Forelimb muscle (tissue), 1 donor: ENCODE data around the gene ZNF560. TPM values are rescaled to one million over a fixed set of nuclear protein-coding genes. Genes with fewer than 3 reads are reported as not detected.
A peak's percentile ranks its signal among the peaks of the same experiment; 100 is the strongest.
"Not testable (repeated sequence)": the region's sequence is repeated elsewhere in the genome, so short reads cannot be mapped to it uniquely, and the experiment has no call there.

Experiments used
- DNase-seq: peaks from one replicate; pipeline ENCODE4 v3.0.0-alpha.2; 2013; ENCODE audit warnings: low read depth
- polyA plus RNA-seq: library from polyadenylated mRNA; unstranded; fragments of 120-200 nt; gene quantifications from one replicate; pipeline ENCODE4 v1.2.1, GENCODE V29; 2013; ENCODE audit not compliant: insufficient read length

ZNF560 gene
- 0.09 TPM for polyA plus RNA-seq

DNA sequence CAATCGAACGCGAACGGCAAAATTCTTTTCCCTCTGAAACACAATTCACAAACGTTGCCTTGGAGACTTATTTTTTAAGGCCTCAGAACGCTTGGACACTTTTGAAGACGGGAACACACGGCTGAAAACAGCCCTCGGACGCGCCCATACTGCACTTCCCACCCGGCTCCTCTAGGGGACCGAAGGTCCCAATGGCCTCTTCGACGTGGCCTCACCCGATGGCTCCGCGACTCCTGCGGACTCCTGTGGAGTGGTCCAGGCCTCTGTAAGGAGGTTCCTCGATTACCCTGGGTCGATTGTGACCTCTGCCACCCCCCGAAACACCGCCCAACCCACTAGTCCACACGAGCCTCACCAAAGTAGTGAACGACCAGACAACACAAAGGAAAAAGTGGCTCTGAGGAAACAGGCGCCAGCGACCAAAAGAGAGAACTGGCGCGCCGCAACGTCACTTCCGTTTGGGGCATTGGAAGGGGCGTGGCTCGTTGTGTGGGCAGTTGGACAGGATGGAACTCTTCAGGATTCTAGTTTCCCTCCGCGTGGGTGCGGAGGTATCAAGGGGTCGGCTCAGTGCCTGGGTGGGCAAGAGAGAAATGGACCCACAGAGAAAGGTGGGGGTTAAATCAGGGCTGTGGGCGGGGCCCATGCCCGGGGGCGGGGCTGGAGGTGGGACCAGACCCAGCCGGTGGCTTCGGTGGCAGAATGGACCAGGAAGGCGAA lies at the start of gene ZNF560:
ZNF560 (minus strand) TSS at position 434 of the 720 bp plus-strand sequence. CDS start 23,303 bp downstream, outside the sequence.
- DNase-seq: no peak

DNA sequence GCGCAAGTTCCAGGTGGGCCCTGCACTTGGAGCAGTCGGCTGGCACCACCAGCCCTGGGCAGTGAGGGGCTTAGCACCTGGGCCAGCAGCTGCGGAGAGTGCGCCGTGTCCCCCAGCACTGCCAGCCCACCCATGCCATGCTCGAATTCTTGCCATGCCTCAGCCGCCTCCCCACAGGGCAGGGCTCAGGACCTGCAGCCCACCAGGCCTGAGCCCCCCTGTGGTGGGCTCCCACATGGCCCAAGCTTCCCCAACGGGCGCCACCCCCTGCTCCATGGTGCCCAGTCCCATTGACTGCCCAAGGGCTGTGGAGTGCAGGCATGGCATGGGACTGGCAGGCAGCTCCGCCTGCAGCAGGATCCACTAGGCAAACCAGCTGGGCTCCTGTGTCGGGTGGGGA lies 49.5 kb upstream of the ZNF560 start:
- DNase-seq: no peak

DNA sequence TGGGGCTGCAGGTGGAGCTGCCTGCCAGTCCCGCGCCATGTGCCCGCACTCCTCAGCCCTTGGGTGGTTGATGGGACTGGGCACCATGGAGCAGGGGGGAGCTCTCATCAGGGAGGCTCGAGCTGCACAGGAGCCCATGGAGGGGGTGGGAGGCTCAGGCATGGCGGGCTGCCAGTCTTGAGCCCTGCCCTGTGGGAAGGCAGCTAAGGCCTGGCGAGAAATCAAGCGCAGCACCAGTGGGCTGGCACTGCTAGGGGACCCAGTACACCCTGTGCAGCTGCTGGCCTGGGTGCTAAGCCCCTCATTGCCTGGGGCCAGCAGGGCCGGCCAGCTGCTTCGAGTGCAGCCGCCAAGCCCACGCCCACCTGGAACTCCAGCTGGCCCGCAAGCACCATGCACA lies 42.9 kb upstream of the ZNF560 start:
- not testable (repeated sequence) for DNase-seq

DNA sequence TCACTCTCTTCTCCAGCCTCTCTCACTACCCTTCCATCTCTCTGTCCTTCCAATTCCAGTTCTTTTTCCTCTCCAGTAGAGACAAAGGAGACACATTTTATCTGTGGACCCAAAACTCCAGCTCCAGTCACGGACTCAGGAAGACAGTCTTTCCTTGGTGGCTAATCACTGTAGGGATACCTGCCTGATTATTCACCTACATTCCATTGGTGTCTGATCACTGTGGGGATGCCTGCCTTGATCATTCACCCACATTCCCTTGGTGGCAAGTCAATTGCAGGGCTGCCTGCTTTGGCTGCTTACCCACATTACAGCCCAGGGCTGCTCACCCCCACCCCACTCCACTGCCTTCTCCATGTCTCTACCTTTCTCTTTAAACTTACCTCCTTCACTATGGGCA lies 41.5 kb upstream of the ZNF560 start:
- not testable (repeated sequence) for DNase-seq

DNA sequence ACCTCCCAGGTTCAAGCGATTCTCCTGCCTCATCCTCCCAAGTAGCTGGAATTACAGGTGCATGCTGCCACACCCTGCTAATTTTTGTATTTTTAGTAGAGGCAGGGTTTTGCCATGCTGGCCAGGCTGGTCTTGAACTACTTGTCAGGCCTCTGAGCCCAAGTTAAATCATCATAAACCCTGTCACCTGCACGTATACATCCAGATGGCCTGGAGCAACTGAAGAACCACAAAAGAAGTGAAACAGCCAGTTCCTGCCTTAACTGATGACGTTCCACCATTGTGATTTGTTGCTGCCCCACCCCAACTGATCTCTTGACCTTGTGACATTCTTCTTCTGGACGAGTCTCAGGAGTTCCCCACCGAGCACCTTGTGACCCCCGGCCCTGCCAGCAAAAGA lies 40.8 kb upstream of the ZNF560 start:
- DNase-seq: not testable (repeated sequence)

DNA sequence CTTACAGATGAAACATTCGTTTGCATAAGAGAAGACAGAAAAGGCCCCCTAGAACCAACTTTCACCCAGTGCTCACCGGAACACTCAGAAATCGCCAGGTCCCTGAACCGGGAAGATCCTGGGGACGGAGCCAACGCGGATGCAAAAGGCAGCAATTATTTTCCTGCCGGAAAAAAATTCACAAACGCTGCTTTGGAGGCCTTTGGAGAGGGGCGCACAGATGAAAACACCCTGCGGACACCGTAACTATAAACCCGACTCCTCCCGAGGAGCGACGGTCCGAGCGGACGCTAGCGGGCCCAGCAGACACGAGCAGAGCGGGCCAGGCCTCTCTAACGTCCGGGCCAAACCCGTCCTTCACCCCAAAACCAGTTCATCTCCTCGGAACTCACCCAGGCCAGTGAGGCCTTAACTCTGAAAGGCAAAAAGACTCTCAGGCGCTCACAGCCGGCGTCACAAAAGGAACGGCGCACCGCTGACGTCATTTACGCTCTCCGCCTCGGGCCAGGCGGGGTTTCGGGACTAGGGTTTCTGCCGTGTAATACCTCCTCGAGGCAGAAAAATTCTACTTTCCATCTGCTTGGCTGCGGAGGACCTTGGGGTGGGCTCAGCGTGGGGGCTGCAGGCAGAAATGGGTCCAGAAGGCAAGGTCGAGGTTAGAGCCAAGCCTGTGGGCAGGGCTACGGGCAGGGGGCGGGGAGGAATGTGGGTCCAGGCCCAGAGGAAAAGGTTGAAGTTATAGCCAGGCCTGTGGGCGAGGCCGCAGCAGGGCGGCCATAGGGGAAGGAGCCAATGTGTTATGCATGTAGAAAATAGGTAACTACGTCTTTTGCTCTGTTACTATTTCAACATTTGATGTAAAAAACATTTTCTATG lies 40.0 kb upstream of the ZNF560 start, which contains the start of gene ZNF426:
ZNF426 (minus strand) TSS at position 463 of the 876 bp plus-strand sequence. CDS start 2,413 bp downstream, outside the sequence.
- peak; percentile 80 for DNase-seq

DNA sequence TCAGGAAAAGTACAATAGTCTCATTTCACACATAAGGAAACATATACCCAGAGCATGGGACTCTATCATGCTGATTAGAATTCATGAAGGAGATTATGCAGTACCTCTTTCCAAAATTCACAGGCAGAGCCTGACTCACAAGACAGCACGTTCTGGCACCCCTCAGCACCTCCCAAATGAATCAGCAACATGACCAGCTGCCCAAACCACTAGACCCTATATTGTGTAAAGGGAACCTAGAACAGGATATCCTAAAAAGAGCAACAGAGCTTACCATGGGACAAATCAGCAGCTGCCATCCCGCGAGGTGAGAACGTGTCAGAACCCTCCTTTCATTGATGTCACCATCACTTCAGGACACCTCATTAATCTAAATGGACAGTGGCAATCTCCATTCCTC lies 37.5 kb upstream of the ZNF560 start:
- no peak for DNase-seq

DNA sequence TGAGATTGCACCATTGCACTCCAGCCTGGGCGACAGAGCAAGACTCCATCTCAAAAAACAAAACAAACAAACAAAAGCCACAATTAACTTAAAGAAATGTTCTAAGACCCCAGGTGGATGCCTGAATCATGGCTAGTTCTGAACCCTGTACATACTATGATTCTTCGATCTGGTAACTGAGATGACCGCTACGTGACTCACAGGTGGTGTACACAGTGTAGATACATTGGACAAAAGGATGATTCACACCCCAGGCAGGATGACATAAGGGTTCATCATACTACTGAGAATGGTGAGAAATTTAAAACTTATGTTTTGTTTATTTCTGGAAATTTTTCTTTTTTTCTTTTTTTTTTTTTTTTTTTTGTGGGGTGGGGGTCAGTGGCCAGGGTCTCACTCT lies 33.5 kb upstream of the ZNF560 start:
- DNase-seq: no peak

DNA sequence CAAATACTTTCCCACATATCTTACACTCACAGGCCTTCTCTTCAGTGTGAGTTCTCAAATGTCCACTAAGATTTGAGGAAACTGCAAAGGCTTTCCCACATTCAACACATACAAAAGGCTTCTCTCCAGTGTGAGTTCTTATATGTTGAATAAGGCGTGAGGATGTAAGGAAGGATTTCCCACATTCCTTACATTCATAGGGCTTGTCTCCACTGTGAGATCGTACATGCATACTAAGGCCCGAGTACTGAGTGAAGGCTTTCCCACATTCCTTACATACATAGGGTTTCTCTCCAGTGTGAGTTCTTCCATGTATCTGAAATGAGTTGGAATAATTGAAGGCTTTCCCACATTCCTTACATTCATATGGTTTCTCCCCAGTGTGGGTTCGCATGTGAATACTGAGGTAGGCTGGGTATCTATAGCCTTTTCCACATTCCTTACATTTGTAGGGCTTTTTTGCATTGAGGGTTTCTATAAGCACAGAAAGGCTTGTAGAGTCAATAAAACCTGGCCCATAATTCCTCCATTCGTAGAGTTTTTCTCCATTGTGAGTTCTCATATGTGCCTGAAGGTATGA lies 30.4 kb upstream of the ZNF560 start:
- DNase-seq: no peak

DNA sequence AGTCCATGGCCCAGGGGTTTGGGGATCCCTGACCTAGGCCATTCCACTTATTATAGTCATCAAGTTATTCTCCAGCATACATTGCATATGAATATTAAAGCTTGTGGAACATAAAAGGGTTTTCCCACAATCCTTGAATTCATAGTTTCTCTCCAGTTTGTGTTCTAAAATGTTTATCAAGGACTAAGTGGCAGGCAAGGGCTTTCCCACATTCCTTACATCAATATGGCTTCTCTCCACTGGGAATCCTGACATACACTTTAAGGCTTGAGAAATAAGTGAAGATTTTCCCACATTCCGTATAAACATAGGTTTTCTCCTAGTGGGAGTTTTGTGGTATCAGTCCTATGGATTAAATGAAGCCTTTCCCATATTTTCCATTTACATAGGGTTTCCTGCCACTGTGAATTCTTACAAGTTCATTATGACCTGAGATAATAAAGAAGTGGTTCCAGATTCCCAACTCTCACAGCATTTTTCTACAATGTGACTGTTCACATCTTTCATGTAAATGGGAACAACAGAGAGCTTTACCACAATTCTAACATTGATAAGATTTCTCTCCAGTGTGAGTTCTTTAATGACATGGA lies 25.6 kb upstream of the ZNF560 start:
- DNase-seq: no peak

DNA sequence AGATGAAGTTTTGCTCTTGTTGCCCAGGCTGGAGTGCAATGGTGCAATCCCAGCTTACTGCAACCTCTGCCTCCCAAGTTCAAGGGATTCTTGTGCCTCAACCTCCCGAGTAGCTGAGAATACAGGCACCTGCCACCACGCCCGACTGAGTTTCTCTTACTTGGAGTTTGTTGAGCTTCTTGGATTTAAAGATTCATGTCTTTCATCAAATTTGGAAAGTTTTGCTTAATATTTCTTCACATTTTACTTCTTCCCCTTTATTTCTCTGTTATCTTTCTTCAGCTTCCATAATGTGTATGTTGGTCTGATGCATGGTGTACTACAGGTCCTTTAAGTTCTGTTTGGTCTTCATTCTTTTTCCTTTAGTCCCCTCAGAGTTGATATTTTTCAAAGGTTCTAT lies 8.9 kb upstream of the ZNF560 start:
- DNase-seq: no peak

DNA sequence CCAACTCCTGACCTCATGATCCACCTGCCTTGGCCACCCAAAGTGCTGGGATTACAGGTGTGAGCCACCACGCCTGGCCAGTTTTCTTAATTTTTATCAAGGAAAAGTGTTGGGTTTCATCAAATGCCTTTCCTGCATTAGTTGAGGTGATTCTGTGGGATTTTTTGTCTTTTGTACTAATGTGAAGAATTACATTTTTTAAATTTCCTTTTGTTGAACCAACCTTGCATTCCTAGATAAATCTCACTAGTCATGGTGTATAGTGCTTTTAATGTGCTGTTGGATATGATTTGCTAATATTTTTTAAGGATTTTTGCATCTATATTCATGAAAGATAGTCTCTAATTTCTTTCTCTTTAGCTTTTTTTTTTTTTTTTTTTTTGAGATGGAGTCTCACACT lies 2.4 kb upstream of the ZNF560 start:
- DNase-seq: no peak

DNA sequence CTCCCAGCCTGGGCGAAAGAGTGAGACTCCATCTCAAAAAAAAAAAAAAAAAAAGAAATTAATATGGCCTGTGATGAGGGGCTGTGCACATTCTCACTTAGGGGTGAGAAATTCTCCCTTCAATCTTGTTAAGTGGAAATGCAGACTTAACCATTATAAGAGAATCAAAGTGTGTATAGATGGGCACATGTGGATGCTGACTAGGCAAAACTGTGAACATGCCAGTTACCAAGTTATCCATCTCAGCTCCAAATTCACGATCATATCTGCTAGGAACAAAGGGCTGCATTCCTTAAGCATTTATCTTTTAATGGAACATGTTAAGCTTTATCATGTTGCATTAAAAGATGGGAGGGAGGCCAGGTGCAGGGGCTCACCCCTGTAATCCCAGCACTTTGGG lies 4.3 kb downstream of the ZNF560 start:
- no peak for DNase-seq

DNA sequence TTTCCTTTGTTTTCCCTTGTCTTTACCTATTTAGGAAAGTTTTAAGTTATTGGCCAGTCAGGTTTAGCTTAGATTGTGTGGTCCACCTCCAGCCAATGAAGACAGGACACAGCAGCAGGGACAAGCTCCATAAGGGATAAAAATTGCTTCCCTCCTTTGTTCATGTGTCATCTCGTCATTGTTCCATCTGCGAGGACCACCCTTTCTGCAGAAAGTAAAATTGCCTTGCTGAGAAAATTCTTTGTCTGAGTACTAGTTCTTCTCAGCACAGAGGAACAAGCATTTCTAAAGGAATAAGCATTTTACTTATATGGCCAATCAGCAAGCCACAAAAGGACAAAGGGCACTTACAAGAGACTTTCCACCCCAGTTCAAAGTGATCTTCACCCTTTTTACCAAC lies 11.4 kb downstream of the ZNF560 start:
- no peak for DNase-seq

DNA sequence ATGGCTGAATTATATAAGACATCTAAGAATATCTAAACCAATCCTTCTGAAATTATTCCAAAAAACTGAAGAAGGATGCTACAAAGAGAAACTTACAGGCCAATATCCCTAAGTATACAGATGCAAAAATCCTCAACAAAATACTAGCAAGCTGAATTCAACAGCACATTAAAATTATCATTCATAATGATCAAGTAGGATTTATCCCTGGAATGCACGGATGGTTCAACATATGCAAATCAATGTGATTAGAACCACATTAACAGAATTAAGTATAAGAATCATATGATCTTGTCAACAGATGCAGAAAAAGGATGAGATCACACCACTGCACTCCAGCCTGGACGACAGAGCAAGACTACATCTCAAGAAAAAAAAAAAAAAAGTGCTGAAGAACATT lies 13.3 kb downstream of the ZNF560 start:
- no peak for DNase-seq

DNA sequence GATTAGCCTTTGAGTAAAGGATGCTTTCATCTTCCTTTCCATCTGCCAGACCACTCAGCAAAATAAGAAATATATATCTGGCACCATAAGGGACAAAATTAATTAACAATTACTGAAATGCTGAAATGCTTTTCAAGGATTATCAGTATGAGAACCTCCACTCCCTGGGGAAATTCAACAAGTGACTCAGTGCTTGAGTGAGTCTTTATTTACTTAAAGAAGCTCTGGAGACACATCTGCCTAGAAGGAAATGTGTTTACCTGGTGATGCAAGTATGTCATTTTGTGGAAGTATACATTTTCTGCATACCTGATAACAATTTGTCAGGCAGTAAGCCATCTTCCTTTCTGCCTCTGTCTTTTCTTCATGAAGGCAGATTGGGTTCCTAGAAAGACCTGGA lies 23.4 kb downstream of the ZNF560 start:
- DNase-seq: no peak

DNA sequence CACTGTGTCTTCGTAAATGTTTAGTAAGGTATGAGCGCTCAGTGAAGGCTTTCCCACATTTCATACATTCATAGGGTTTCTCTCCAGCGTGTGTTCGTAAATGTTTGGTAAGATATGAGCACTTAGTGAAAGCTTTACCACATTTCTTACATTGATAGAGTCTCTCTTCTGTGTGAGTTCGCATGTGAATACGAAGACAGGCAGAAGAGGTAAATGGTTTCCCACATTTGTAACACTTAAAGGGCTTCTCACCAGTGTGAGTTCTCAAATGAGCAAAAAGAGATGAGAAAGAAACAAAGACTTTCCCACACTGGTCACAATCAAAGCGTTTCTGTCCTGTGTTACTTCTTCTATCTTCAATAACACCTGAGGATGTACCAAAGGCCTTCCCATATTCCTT lies 31.3 kb downstream of the ZNF560 start:
- no peak for DNase-seq

DNA sequence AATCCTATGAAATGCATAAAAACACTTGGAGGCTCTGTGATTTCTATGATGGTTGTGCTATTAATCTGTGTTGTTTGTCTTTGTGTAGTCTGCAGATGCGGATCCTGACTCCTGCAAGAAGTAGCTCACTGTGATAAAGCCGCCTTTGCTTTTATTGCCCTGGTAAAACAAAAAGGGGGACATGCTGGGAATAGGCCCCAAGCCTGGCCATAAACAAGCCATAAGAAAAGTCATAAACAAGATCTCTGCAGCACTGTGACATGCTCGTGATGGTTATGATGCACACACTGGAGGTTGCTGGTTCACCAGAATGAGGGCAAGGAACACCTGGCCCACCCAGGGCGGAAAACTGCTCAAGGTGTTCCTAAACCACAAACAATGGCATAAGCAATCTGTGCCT lies 36.5 kb downstream of the ZNF560 start:
- DNase-seq: no peak

DNA sequence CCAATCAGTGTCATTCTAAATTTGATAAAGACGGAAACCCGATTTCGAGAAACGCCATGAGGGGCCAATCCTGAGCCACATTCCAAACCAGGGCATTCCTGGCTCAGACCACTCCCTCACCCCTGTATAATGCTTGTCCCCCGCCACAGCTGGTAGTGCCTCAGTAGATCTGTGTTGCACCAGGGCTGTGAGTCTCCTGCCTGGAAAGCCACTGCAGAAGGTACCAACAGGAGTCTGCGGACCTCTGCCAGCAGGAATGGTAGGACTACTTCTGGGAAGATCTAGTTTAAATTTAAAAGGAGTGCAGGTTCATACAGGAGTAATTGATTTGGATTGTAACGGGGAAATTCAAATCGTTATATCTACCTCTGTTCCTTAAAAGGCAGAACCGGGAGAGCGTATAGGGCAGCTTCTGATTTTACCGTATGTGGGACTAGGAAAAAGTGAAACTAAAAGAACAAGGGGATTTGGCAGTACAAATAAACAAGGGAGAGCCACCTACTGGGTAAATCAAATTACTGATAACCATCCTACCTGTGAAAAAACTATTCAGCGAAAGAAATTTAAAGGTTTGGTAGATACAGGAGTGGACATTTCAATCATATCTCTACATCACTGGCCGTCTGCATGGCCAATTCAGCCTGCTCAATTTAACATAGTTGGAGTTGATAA lies 42.3 kb downstream of the ZNF560 start:
- DNase-seq: no peak

DNA sequence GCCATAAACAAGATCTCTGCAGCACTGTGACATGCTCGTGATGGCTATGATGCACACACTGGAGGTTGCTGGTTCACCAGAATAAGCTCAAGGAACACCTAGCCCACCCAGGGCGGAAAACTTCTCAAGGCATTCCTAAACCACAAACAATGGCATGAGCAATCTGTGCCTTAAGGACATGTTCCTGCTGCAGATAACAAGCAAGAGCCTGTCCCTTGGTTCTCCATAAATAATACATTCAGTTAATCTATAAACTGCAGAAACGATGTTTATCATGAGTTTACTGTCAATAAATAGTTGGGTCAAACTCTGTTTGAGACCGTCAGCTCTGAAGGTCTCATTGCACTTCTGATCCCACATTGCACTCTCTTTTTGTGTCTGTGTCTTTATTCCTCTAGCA lies 44.5 kb downstream of the ZNF560 start:
- no peak for DNase-seq

DNA sequence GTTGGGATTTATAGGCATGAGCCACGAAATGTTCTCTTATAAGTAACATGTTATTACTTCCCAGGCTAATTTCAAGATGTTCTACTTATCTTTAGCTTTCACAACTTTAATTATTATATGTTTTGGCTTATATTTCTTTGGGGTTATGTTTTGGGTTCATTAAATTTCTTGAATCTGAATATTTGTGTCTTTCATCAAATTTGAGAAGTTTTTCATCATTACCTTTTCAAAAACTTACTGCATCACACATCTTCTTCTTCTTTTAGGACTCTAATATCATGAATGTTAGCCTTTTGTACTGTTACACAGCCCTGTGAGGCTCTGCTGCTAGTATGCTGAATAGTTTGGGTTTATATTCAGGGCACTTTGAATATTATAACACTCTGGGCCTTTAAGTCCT lies 53.4 kb downstream of the ZNF560 start:
- DNase-seq: no peak

DNA sequence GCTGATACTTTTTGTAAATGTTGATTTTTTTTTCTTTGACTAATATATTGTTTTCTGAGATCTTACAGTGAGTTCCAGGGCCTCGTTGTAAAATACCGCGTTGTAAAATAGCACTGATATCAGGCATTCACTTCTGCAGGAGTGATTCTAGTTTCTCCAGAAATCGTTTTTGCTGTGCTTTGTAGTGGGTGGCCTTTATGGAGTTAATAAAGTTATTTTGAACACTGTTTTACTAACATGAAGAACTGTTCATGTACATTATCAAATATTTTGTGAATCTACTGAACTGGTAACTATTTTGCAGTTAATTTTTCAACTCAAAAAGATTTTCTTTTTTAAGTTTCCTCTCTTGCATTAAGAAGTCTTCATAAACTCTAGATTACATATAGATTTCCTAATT lies 62.1 kb downstream of the ZNF560 start:
- no peak for DNase-seq
